SK-N-SH (cell line): Measurements from ENCODE around the gene POLR1E. TPM values are rescaled to one million over a fixed set of nuclear protein-coding genes. Genes with fewer than 3 reads are reported as not detected.

ENCODE experiments used
- CTCF ChIA-PET: fragments of 300-600, 350-600 bp; formaldehyde crosslinking; extraction: SDS; loops from one replicate; lab custom pipeline; 2021; lab: Yijun Ruan, JAX
- POLR2A ChIA-PET: fragments of 350-600 bp; sonication (Branson Sonifier 250); formaldehyde crosslinking; extraction: SDS; loops from one replicate; lab custom pipeline; 2020; ENCODE audit warnings: antibody characterized with exemption, inconsistent platforms; lab: Yijun Ruan, JAX
- DNase-seq: peaks from one replicate; pipeline ENCODE4 v3.0.0; 2012
- H2AFZ ChIP-seq: fragments of 200-600 bp; sonication (generic); 2 replicates; pipeline ENCODE4 v1.8.1; 2016; ENCODE audit warnings: antibody characterized with exemption, mild to moderate bottlenecking, low read depth
- H3F3A ChIP-seq: fragments of 200-600 bp; sonication (generic); replicated peaks from 2 replicates; pipeline ENCODE3; 2016; ENCODE audit warnings: antibody characterized with exemption, mild to moderate bottlenecking; ENCODE audit not compliant: insufficient read depth
- H3K27ac ChIP-seq, 2 experiments: fragments of 200-500 bp in 1 of 2; fragments of 200-600 bp in 1 of 2; sonication (Bioruptor generic) in 1 of 2; sonication (generic), shearing (Covaris generic) in 1 of 2; 2 replicates each; pipeline versions ENCODE4 v1.5.1 to v1.6.1; 2014 to 2016; ENCODE audit warnings: low read depth in 2 of 2, inconsistent platforms in 1 of 2, low read length in 1 of 2, mild to moderate bottlenecking in 1 of 2, mixed read lengths in 1 of 2
- H3K27me3 ChIP-seq: fragments of 200-600 bp; sonication (generic), shearing (Covaris generic); 2 replicates; pipeline ENCODE4 v1.6.1; 2016; ENCODE audit warnings: mixed run types; ENCODE audit not compliant: insufficient read depth
- H3K36me3 ChIP-seq, 2 experiments: fragments of 200-500 bp in 1 of 2; fragments of 200-600 bp in 1 of 2; sonication (Bioruptor generic) in 1 of 2; sonication (generic) in 1 of 2; replicated peaks in 1 of 2; 2 replicates each; pipeline versions ENCODE3 to v1.5.1; 2014 to 2016; ENCODE audit warnings: low read length in 1 of 2, mild to moderate bottlenecking in 1 of 2; ENCODE audit not compliant: insufficient read depth in 2 of 2, control insufficient read depth in 1 of 2
- H3K4me1 ChIP-seq, 2 experiments: fragments of 200-500 bp in 1 of 2; fragments of 200-600 bp in 1 of 2; sonication (Bioruptor generic) in 1 of 2; sonication (generic), shearing (Covaris generic) in 1 of 2; 2 replicates each; pipeline versions ENCODE4 v1.5.1 to v1.6.1; 2014 to 2016; ENCODE audit warnings: low read depth in 1 of 2, low read length in 1 of 2, mixed run types in 1 of 2; ENCODE audit not compliant: insufficient read depth in 2 of 2, control insufficient read depth in 1 of 2
- H3K4me2 ChIP-seq: fragments of 200-600 bp; sonication (generic), shearing (Covaris generic); 2 replicates; pipeline ENCODE4 v1.6.1; 2017; ENCODE audit warnings: mixed run types
- H3K4me3 ChIP-seq, 2 experiments: fragments of 200-500 bp in 1 of 2; fragments of 200-600 bp in 1 of 2; sonication (Bioruptor generic) in 1 of 2; sonication (generic), shearing (Covaris generic) in 1 of 2; 2 replicates each; pipeline versions ENCODE4 v1.5.1 to v1.8.1; 2014 to 2016; ENCODE audit warnings: low read depth in 2 of 2, inconsistent platforms in 1 of 2, low read length in 1 of 2, mild to moderate bottlenecking in 1 of 2, mixed read lengths in 1 of 2, moderate library complexity in 1 of 2
- H3K79me2 ChIP-seq: fragments of 200-600 bp; sonication (generic); 2 replicates; pipeline ENCODE4 v1.8.1; 2017; ENCODE audit warnings: mild to moderate bottlenecking; ENCODE audit not compliant: insufficient read depth
- H3K9ac ChIP-seq: fragments of 200-600 bp; sonication (generic); 2 replicates; pipeline ENCODE4 v1.6.1; 2017; ENCODE audit warnings: mixed run types
- H3K9me2 ChIP-seq: fragments of 200-600 bp; sonication (generic); 2 replicates; pipeline ENCODE4 v1.6.1; 2017; ENCODE audit warnings: mixed run types
- H3K9me3 ChIP-seq: fragments of 200-600 bp; sonication (generic); 2 replicates; pipeline ENCODE4 v1.6.1; 2017; ENCODE audit warnings: mixed run types, mild to moderate bottlenecking, moderate library complexity
- H4K20me1 ChIP-seq: fragments of 200-600 bp; sonication (generic); 2 replicates; pipeline ENCODE4 v1.6.1; 2017; ENCODE audit warnings: mild to moderate bottlenecking, mixed run types; ENCODE audit not compliant: insufficient read depth
- ELF1 ChIP-seq: IDR thresholded peaks from 2 replicates; pipeline ENCODE4 v1.4.0; 2012
- EP300 ChIP-seq, 2 experiments: IDR thresholded peaks; 2 replicates each; pipeline versions ENCODE4 v1.4.0 to v1.6.1; 2012; ENCODE audit warnings: borderline replicate concordance in 1 of 2, low read depth in 1 of 2, low read length in 1 of 2
- EZH2phosphoT487 ChIP-seq: fragments of 200-600 bp; sonication (generic); IDR thresholded peaks from 2 replicates; pipeline ENCODE4 v1.6.1; 2017; ENCODE audit warnings: low read depth, mixed run types, mild to moderate bottlenecking, antibody characterized with exemption, moderate library complexity, borderline replicate concordance
- FOXJ3 ChIP-seq: sonication (generic); formaldehyde crosslinking; IDR thresholded peaks from 2 replicates; pipeline ENCODE4 v1.5.1; 2020; ENCODE audit warnings: mild to moderate bottlenecking, missing genetic modification reagents
- GATA2 ChIP-seq: sonication (generic); formaldehyde crosslinking; IDR thresholded peaks from 2 replicates; pipeline ENCODE4 v1.5.0; 2020; ENCODE audit warnings: mild to moderate bottlenecking, missing genetic modification reagents
- MXI1 ChIP-seq: IDR thresholded peaks from 2 replicates; pipeline ENCODE4 v1.6.1; 2012; ENCODE audit warnings: mild to moderate bottlenecking, low read depth, low read length, improper control_type of control experiment
- NFIC ChIP-seq: IDR thresholded peaks from 2 replicates; pipeline ENCODE4 v1.4.0; 2012; ENCODE audit warnings: borderline replicate concordance
- REST ChIP-seq: IDR thresholded peaks from 2 replicates; pipeline ENCODE4 v1.6.1; 2012; ENCODE audit warnings: mild to moderate bottlenecking, low read depth, low read length, moderate library complexity
- WGBS: methylation state at CpG from one replicate; pipeline ENCODE4 v1.1.6; 2017; ENCODE audit warnings: low lambda C conversion rate; 5-methylcytosine and 5-hydroxymethylcytosine counted together
- polyA plus RNA-seq, 3 experiments: library from polyadenylated mRNA; depleted of rRNA; stranded (reverse); fragments of >200 nt; gene quantifications; 2 replicates each; pipeline ENCODE4 v1.2.3, GENCODE V29; 2012
- TF ChIP-seq, protein P1 (sequence below): fragments of 200-600 bp; sonication (generic); IDR thresholded peaks from 2 replicates; pipeline ENCODE4 v1.6.1; 2017; ENCODE audit warnings: antibody characterized with exemption, mild to moderate bottlenecking, moderate library complexity

The POLR1E gene
- polyA plus RNA-seq, 1 of the 3 experiments (the other 2 are of a cell fraction) = 38.8 TPM

GRCh38 chr9:37454238-37454637 lies 31.5 kb upstream of the POLR1E start:
- Histone ChIP-seq H3K27me3 (no peaks in the 10 kb centered on the region), H3K9ac (no peak overlapping the region), H3K79me2 (peaks cover 99% of the 10 kb centered on the region), H3K36me3 (peaks cover 0 to 13% of the 10 kb centered on the region in 2 experiments), H2AFZ (no peak overlapping the region), H3K4me1 (peaks cover 3 to 4% of the 10 kb centered on the region in 2 experiments; a peak in 3 of 4 replicates), H3F3A (peaks cover 6% of the 10 kb centered on the region), H3K9me2 (no peaks in the 10 kb centered on the region), H3K4me2 (no peak overlapping the region), H3K9me3 (no peaks in the 10 kb centered on the region), H3K27ac (no peak overlapping the region), H4K20me1 (peaks cover 88% of the 10 kb centered on the region), H3K4me3 (no peak overlapping the region)
- no peak for DNase-seq
- POLR2A ChIA-PET = no interaction called here
- CTCF ChIA-PET = no interaction called here
- TF ChIP-seq REST = no peak
- TF ChIP-seq, protein P1, sequence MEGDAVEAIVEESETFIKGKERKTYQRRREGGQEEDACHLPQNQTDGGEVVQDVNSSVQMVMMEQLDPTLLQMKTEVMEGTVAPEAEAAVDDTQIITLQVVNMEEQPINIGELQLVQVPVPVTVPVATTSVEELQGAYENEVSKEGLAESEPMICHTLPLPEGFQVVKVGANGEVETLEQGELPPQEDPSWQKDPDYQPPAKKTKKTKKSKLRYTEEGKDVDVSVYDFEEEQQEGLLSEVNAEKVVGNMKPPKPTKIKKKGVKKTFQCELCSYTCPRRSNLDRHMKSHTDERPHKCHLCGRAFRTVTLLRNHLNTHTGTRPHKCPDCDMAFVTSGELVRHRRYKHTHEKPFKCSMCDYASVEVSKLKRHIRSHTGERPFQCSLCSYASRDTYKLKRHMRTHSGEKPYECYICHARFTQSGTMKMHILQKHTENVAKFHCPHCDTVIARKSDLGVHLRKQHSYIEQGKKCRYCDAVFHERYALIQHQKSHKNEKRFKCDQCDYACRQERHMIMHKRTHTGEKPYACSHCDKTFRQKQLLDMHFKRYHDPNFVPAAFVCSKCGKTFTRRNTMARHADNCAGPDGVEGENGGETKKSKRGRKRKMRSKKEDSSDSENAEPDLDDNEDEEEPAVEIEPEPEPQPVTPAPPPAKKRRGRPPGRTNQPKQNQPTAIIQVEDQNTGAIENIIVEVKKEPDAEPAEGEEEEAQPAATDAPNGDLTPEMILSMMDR = no peak
- TF ChIP-seq NFIC = no peak
- TF ChIP-seq EP300 (IDR thresholded peaks at IDR 0.05; ENCODE audit: borderline replicate concordance in 1 of 2, low read depth in 1 of 2, low read length in 1 of 2) = no peak
- no peak for TF ChIP-seq MXI1
- no peak for TF ChIP-seq GATA2 (CRISPR knock-in tag)
- no peak for TF ChIP-seq ELF1
- no peak for TF ChIP-seq EZH2phosphoT487

- Histone ChIP-seq H3F3A (peaks cover 6% of the 10 kb centered on the region), H3K27ac (no peak overlapping the region)
- no peak for TF ChIP-seq FOXJ3 (CRISPR knock-in tag)
- TF ChIP-seq, all 33 proteins: peak for 0
- H3K4me2 ChIP-seq = no peak overlapping the region
- H3K79me2 ChIP-seq = peaks cover 99% of the 10 kb centered on the region
- H2AFZ ChIP-seq = no peak overlapping the region
- peaks cover 90% of the 10 kb centered on the region for H4K20me1 ChIP-seq
- DNase-seq = no peak
- ChIA-PET POLR2A (no interaction called here), CTCF (interaction anchor here (1.0 kb wide), 1 partner anchor 10 kb away, joined by 3 read pairs; no protein-coding TSS in a partner anchor)
- no peaks in the 10 kb centered on the region for H3K27me3 ChIP-seq
- no peaks in the 10 kb centered on the region for H3K9me3 ChIP-seq
- peaks cover 0 to 7% of the 10 kb centered on the region in 2 experiments for H3K36me3 ChIP-seq
- H3K9me2 ChIP-seq = no peaks in the 10 kb centered on the region
- H3K4me3 ChIP-seq = no peak overlapping the region
- H3K4me1 ChIP-seq = peaks cover 3 to 4% of the 10 kb centered on the region in 2 experiments; a peak in 3 of 4 replicates
- H3K9ac ChIP-seq = no peak overlapping the region
- WGBS = 75% methylated on average over 6 of the region's 7 CpGs
Observed at GRCh38 chr9:37455884-37456647, 29.7 kb upstream of the POLR1E start.
